HG03097 (cell line): ENCODE results near the gene WSCD1.

Experiments
- ATAC-seq: cut with Tn5 transposase; IDR thresholded peaks from one replicate; pipeline ENCODE4 v1.9.1; 2021; ENCODE audit not compliant: unreplicated experiment, low FRiP score

WSCD1 gene

DNA sequence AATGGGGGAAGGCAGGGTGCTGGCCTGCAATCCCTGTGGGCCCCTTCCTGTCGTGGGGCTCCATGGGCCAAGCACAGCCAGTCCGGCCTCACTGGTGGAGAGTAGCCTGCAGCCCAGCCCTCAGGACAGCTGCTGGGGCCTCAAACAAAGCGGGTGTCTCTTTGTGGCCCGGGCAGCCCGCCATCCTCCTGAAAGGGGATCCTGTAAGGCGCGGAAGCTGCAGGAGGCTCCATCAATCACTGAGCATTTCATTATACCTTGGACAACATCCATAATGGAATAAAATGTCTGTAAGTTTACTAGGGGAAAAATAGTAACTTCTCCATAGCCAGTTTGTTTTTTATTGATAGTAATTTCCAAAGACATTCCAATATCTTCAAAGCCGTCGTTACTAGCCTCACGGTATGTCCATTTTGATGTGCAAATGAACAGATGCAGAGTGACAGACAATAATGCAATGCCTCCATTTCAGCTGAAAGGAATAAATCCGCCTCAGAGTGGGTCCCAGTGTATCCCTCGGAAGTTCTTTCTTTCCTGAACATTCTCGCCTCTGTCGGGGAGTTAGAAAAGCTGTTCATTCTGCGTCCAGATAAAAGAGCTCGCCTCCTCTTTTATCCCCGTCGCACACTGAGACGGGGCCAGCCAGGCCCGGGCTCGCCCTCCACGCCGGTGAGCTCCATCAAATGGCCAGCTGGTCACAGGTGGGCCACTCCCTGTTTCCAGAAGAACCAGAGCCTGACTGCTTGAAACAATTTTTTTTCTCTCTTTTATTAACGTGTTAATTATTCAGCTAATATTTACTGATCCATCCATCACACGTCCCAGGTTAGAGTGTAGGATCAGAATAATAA, 14.4 kb downstream of the WSCD1 start:
- no peak for ATAC-seq

DNA sequence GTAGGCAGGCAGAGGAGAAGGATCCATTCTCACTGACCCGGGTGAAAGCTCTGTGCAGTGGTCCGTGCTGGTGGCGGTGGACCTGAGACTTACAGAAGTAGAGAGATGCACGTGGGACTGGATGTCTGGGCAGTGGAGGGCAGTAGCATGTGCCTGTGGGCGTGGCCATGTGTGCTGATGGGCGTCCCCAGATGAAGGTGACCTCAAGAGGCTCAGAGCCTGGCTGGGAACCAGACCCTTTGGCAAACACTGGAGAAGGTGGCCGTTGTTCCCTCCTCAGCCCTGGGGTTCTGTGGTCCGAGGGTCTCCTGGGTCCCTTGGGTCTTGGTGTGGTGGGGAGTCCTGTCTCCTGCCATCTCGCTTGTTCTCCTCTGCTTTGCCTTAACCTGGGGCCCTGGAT, 15.6 kb downstream of the WSCD1 start:
- ATAC-seq, result no peak

DNA sequence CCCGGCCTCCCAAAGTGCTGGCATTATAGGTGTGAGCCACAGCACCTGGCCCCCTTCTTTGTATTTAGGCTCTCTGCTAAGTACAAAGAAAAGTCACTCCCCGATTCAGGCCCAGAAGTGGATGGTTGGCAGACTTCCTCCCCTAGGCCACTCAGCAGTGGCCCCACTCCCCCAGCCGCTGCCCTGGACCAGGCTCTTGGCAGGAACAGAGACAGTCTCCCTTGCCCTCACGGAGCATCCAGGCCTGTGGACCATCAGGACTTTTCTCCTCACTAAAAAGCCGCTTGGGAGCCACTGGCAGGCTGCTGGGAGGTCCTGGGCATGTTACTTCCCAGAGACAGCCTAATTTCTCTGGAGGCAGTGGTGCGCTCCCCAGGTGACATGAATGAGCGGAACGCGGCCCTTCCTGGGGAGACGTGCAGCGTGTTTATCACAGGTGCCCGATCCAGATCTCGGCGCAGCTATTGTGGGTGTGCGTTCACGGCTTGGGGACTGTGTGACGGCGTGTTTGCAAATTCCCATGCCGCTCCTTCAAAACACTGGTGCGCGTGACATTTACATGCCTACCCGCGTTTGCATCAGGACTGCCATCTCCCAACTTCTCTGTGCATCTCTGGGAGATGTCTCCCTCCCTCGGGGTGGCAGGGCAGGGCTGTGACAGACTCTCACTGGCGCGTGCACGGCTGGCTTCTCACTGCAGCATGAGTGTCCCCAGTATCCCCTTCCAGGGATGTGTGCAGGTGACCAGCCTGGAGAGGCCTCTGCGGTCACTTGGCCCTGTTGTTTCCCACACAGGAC, 16.6 kb downstream of the WSCD1 start:
- ATAC-seq, result no peak

DNA sequence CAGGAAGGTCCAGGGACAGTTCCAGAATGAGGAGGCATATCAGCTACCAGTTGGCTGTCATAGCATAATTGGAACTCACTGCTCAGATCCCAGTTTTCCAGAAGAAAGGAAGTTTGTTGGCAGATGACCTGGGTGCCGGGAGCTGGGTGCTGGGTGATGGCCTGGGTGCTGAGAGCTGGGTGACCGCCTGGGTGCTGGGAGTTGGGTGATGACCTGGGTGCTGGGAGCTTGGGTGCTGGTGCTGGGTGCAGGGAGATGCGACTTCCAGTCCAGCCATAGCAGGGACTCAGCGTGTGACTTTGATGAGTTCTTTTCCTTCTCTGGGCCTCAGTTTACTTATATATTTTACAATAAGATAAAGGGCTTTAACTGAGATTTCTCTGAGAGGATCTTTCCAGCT, 18.0 kb downstream of the WSCD1 start:
- no peak for ATAC-seq

DNA sequence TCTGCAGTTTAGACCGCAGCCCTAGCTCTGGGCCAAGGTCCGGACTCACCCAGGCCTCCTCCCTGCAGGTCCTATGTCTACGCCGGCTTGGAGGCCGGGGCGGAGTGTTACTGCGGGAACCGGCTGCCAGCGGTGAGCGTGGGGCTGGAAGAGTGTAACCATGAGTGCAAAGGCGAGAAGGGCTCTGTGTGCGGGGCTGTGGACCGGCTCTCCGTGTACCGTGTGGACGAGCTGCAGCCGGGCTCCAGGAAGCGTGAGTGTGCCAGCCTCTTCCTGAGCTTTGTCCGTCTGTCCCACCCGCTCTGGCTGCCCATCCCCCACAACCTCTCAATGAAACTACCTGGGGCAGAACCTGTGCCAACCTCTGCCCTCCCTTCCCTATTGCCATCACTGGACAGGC, 20.1 kb downstream of the WSCD1 start:
- ATAC-seq, result no peak

DNA sequence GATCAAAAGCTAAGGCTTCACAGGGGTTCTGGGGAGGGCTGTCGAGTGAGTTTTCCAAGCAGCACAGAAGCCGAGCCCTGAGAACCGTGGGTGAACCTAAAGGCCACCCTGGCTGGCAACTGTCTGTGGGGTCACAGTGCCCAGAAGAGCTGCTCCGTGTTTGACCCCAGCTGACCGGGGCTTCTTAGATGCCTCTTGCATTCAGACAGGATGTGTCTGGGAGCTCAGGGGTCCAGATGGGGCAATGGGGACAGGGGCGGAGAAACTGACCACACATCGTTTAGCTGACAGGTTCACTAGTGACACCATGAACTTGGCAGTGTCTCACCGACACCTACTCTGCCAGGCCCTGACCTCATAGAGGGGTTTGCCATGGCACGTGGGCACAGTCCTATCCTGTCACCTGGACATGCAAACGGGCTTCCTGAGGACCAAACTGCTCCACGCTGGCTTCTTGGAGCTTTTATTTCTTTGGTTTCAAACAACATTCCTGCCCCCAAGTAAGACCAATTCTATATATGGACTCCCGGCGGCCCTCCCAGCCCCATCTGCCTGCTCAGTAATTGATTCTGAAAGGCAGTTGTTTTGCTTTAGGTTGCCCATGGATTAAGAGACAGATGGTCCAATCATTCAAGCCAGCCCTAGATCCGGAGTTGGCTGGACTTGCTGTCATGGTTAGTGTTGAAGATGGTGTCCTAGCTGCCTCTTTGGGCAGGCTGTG, 22.2 kb downstream of the WSCD1 start:
- ATAC-seq, result no peak

DNA sequence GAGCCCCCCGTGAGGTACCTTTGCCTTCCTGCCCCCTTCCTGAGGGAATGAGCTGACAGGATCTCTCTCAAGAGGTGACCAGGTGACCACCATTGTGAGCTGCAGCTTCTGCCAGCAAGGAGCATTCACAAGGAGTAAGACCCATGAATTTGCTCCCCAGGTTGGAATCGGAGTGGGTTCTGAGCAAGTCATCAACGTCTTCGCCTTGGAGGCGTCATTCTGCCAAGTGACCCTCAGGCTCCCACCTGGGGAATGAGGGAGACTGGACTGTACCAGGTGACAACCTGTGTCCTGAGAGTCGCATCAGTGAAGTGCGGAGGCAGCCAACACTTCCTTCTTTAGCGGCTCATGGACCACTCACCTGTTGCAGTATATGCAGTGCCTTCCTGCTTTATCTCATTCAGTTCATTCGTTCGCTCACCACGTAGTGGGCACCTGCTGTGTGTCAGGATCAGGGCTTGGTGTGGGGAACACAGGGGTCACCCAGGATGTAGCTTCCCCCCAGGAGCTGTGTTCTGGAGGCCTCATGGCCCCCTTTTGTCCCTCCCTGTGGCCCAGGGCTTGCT, 22.8 kb downstream of the WSCD1 start:
- ATAC-seq, result no peak

DNA sequence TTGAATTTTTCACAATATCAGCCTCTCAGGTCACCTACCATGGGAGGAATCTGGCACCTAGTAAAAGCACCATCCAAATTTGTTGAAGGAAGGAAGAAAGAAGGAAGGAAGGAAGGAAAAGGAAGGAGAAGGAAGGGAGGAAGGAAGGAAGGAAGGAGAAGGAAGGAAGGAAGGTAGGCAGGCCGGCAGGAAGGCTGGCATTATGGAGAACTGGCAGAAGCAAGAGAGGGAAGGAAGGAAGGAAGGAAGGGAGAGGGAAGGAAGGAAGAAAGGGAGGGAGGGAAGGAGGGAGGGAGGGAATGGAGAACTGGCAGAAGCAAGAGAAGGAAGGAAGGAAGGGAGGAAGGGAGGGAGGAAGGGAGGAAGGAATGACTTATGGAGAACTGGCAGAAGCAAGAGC, 24.3 kb downstream of the WSCD1 start:
- ATAC-seq, result no peak

DNA sequence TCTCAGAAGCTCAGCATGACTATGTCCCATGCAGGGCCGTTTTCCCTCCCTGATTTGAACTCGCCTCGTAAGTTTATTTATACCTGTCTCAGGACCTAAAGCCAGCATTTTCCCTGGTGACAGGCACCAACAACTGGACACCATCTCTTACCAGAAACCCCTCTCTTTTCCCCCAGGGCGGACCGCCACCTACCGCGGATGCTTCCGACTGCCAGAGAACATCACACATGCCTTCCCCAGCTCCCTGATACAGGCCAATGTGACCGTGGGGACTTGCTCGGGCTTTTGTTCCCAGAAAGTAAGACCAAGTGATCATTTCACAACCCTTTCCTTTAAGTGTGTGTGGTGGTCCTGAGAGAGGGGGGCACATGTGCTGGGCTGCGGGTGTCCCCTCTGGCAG, 24.7 kb downstream of the WSCD1 start:
- no peak for ATAC-seq

DNA sequence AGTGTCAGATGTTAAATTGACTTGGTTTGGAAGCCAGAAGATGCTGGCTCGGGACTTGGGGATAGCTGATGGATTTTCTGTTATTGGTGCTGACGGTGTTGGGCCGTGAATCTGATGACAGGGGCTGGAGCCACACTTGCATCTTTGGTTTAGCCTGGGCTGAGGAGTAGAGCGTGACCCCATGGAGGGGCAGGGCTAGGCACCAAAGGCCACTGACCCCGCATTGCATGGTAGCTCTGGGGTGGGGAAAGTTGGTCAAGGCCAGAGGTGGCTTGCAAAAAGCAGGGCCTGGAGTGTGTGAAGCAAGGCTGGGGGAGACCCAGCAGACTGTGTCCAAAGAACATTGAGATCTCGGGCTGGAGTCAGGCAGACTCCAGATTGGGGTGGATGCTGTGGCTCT, 25.3 kb downstream of the WSCD1 start:
- no peak for ATAC-seq

DNA sequence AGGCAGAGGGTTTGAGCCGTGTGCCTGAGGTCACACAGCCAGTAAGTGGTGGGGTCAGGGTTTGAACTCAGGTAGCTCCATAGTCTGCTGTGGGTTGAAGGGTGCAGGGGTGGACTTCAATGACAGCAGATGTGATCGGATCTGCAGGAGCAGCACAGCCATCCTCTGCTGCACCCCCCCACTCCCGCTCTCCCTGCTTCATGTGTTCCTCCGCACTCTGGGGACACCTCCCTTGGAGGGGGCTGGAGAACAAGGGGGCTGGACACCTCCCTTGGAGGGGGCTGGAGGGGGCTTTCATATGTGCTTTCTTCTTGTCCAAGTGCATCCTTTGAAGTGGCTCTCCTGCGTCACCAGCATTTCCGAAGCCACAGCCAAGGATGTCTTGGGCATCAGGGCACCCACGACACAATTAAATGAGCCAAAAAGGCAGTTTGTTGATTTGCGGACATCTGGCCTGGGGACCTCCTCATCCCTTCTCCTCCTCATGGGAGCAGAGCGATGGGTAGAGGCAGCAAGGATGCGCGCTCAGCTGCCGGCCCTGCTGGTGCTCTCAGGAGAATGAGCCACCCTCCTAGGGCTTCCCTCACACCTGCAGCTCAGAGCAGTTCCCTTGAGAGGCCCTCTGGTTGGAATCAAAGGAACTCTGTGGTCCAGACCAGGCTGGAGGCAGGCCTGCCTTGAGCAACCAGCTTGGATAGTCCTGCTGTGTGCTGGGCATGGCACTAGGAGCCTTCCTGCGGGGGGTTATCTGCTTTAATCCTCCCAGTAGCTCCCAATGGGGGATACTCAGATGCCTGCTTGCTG, 26.2 kb downstream of the WSCD1 start:
- no peak for ATAC-seq

DNA sequence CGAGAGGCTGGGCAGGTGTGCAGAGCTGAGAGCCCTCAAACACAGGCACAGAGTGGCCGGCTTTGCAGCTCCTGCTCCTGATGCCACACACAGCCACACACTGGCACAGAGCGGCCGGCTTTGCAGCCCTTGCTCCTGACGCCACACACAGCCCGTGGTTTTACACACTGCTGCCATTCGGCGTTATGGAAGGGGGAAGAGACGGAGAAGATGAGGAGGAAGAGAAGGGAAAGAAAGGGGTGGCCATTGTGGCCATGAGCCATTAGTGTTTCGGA, 26.8 kb downstream of the WSCD1 start:
- no peak for ATAC-seq

DNA sequence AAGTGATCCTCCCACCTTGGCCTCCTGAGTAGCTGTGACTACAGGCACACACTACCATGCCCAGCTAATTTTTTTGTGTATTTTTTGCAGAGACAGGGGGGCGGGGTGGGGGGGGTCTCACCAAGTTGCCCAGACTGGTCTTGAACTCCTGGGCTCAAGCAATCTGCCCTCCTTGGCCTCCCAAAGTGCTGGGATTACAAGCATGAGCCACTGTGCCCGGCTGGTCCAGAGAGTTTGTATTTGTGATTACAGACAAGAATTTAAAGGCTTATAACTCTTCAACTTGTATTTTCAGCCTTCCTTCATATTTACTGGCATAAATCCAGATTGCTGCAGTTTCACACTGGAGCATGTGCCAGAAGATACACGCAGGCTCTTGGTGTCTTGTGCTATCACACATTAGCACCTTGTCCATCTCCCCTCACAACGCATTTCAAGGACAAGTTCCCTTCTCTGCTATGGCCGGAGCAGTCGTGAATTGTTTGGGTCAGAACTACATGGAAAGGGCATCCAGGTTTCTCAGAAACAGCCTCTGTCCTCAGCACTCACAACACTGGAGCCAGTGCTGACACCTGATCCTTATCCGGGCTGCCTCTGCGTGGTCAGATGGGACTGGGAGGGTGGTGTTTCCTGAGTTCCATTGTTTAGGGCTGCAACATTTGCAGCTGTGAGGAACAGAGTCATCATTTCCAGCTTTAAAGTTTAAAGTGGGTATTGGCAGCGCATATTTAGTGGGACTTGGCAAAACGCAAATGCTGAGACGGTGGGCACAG, 28.1 kb downstream of the WSCD1 start:
- ATAC-seq, result no peak

DNA sequence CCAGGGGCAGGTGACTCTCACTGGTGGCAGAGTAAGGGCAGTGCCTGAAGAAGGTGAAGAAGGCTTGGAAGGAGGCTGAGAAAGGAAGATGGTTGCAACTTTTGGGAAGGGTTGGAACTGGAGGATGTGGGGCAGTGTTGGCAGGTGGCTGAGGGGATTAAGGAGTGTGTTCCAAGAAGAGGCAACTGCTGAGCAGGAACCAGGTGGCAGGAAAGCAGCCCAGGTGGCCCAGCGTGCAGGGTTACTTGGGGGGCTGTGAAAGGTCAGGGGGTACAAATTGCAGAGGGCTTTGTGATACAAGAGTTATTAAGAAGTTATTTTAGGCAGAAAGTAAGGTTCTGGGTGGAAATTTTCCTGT, 28.6 kb downstream of the WSCD1 start:
- ATAC-seq, result no peak

DNA sequence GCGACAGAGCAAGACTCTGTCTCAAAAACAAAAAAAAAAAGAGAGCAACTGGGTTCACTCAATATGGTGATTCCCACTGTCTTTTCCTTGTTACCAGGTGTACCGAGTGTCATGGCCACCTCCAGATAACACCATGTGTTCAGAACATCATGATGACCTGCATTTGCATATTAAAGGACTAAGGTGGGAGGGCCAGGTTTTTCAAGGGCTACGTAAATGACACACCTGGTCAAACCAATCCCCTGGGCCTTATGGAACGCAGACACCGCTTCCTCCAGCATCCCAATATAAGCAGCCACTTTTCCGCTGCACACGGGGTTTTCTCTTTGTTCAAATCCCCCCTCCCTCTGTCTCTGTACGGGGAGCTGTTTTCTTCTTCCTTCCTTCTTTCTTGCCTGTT, 29.3 kb downstream of the WSCD1 start:
- ATAC-seq, result no peak

DNA sequence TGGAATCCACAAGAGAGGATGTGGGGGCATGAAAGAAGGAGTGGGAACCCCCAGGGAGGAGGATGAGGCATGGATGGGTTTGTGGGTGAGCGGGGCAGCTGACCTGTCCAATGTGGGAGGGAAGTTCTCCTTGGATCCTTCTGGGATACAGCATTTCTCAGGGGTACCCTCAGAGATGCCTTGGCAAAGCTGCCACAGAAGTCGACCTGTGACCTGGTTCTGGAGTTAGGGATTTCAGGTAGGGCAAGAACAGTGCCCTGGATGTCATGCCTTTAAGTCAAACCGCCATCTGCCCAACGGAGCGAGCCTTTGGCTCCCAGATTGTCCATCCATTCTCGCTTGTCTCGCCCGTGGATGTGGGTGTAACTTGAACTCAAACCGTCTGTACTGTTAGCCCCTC, 30.0 kb downstream of the WSCD1 start:
- no peak for ATAC-seq

DNA sequence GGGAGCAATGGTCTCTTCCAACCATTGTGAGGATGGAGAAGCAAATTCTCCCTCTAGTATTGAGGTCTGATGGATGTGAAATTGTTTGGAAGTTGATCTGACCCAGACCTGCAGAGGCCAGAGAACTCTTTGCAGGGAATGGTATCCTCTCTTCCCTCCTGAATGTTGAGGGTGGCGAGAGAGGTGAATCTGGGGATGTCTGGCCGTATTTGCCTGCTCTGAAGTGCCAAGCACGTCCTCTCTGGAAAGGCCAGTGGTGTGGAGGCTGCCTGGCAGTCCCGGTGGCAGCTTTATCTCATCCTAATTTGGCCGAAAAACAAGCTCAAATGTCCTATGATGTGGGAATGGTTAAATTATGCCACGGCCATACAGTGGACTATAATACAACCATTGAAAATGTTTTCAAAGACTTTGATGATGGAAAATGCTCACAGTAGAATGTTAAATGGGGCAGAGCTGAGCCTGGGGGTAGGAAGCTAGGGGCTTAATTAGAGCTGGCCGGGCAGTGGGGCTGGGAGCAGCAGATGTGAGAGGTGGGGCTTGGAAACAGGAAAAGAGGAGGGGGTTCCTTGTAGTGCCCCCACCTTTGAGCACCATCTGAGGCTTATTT, 30.8 kb downstream of the WSCD1 start:
- ATAC-seq, result no peak

DNA sequence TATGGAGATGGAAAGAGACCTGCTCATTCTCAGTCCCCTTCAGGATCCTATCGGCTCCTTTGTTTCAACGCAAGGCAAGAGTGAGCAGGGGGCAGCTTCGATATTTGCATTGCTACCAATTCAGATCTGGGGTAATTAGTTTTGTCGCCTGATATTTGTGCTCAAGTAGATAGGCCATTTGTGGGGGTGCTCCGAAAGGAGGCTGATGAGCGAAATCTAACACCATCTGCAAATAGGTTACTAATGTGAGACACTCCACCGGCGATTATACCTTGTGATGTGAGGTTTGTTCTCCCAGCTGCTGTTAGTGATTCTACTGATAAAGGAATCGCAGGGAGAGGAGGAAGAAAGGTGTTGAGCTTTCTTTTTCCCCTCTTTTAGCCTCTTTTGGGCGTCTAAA, 31.5 kb downstream of the WSCD1 start:
- no peak for ATAC-seq

DNA sequence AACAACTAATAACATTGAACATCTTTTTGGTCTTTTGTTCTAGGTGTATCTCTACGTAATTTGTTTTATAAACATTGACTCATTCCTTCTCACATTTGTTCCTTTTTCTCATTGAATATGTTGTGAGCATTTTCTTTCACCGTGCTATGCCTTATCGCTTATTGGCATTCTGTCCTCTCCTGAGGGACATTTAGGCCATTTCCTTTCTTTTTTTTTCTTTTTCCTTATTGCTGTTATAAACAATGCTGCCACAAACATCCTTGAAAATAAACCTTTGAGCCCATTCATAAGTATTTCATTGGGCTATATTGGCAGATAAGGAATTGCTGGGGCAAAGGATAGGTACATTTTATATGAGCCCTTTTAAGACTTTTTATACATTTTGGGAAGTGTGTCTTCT, 32.4 kb downstream of the WSCD1 start:
- ATAC-seq, result no peak
